Activated CD4-positive, alpha-beta T cell treated with anti-CD3 and anti-CD28 coated beads for 36 hours (primary cell): ENCODE measurements around the gene JMJD4. TPM values are rescaled to one million over a fixed set of nuclear protein-coding genes. Genes with fewer than 3 reads are reported as not detected.

Experiments
- ATAC-seq: fragments of 200-7000 bp; cut with Tn5 transposase; one replicate; pipeline ENCODE4 v1.10.0; 2021; ENCODE audit warnings: mild to moderate bottlenecking, moderate library complexity
- CTCF ChIA-PET: fragments of 350-600 bp; sonication (Branson Sonifier 250); formaldehyde crosslinking; loops from one replicate; lab custom pipeline; 2021; ENCODE audit warnings: antibody characterized with exemption; lab: Charles Lee
- POLR2A ChIA-PET: fragments of 350-600 bp; sonication (Branson Sonifier 250); formaldehyde crosslinking; loops from one replicate; lab custom pipeline; 2021; ENCODE audit warnings: antibody characterized with exemption, inconsistent platforms; lab: Charles Lee
- DNase-seq: peaks from one replicate; pipeline ENCODE4 v3.0.0-alpha.2; 2020
- H3K27ac Mint-ChIP-seq: one replicate; pipeline ENCODE4 v1.8.0; 2021; ENCODE audit warnings: mixed read lengths
- H3K27me3 Mint-ChIP-seq: one replicate; pipeline ENCODE4 v1.8.0; 2021; ENCODE audit warnings: mixed read lengths
- H3K36me3 Mint-ChIP-seq: one replicate; pipeline ENCODE4 v1.8.0; 2021; ENCODE audit warnings: low read depth, mixed read lengths
- H3K4me1 Mint-ChIP-seq: one replicate; pipeline ENCODE4 v1.8.0; 2021; ENCODE audit warnings: mixed read lengths
- H3K4me3 Mint-ChIP-seq: one replicate; pipeline ENCODE4 v1.8.0; 2021; ENCODE audit warnings: mild to moderate bottlenecking, moderate library complexity, mixed read lengths
- H3K9me3 Mint-ChIP-seq: one replicate; pipeline ENCODE4 v1.8.0; 2021; ENCODE audit warnings: low read depth, mixed read lengths
- intact Hi-C, 2 experiments: fragments of 100-400 bp; cut with DNase I in 1 of 2; cut with micrococcal nuclease in 1 of 2; formaldehyde crosslinking; loops; one replicate each; pipeline versions ENCODE4 v1.14.2 to v1.15.1; 2022 to 2024; cut with DNase I, micrococcal nuclease
- total RNA-seq, 2 experiments: library from RNA; stranded (reverse); gene quantifications; one replicate each; pipeline ENCODE4 v1.2.3, GENCODE V29; 2021

The JMJD4 gene
- total RNA-seq, 2 experiments from 2014 or later = 14.4 to 18.1 TPM

DNA sequence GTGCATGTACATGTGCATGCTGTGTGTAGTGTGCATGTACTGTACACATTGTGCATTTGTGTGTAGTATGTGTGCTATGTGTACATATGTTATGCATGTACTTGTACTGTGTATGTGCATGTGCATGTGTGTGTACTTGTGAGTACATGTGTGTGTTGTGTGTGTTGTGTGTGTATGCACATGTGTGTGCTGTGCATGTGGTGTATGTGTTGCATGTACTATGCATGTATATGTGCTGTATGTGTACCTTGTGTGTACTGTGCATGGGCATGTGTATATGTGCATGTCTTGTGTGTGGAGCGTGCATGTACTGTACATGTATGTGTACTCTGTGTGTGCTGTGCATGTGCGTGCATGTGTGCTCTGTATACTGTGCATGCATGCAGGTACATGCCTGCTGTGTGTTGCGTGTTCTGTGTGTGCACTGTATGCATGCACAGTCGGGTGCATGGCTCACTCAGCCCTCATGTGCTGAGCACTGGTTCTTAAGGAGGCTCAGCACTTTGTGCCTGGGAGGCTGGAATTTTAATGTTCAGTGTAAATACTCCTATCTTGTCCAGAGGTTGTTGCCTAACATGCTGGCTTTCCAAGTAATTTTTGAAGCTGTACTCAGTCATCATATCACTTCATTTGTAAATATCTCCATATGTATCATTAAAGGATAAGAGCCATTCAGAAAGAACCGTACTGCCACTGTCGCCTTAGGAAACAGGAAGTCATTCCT, 32.5 kb upstream of the JMJD4 start:
- Mint-ChIP-seq H3K27ac (no peak overlapping the region), H3K36me3 (peaks cover 14% of the 10 kb centered on the region), H3K4me3 (no peak overlapping the region), H3K4me1 (peaks cover 48% of the 10 kb centered on the region), H3K27me3 (no peaks in the 10 kb centered on the region), H3K9me3 (no peaks in the 10 kb centered on the region)
- ChIA-PET POLR2A (no interaction called here), CTCF (no interaction called here)
- intact Hi-C loops = loop anchor here in 1 of 2 experiments (10.0 kb wide), 1 partner anchor 337 kb away; the partner anchor contains the start of genes C1orf35 and MRPL55
- DNase-seq (no peak), ATAC-seq (no peak)

DNA sequence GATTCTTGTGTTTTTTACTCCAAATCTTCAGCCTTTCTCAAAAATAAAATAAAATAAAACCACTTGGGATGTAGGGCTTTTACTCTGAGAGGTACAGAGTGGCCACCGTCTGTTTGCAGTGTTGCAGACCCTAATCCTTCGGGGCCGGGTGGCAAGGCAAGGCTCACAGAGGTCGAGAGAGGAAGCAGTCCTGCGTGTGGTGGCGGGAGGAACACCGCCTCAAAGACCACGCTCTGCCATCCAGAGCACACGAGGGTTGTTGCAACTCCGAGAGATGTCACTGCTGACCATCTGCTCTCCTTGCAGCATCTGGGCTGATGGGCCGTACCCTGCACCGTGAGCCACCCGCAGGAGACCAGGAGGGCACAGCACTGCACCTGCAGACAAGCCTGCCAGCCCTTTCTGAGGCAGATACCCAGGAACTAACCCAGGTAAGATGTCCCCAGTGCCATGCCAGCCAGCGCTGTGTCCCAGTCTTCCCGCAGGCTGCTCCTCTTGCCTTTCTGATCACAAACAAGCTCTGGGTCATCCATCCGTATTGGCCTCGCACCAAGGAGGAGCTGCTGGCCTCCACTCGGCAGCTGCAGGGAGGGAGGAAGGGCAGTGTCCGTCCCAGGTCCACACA, 31.7 kb upstream of the JMJD4 start:
- no peaks in the 10 kb centered on the region for H3K9me3 Mint-ChIP-seq
- no peaks in the 10 kb centered on the region for H3K27me3 Mint-ChIP-seq
- DNase-seq (no peak), ATAC-seq (no peak)
- POLR2A ChIA-PET = no interaction called here
- CTCF ChIA-PET = interaction anchor here (2.1 kb wide), 1 partner anchor 187 kb away, joined by 6 read pairs; no protein-coding TSS in a partner anchor
- H3K27ac Mint-ChIP-seq = peak overlapping the region; percentile 55
- intact Hi-C loops = loop anchor here in 1 of 2 experiments (10.0 kb wide), 1 partner anchor 338 kb away; the partner anchor contains the start of genes C1orf35 and MRPL55
- H3K4me1 Mint-ChIP-seq = peaks cover 52% of the 10 kb centered on the region
- H3K36me3 Mint-ChIP-seq = peaks cover 14% of the 10 kb centered on the region
- peak overlapping the region; percentile 18 for H3K4me3 Mint-ChIP-seq

DNA sequence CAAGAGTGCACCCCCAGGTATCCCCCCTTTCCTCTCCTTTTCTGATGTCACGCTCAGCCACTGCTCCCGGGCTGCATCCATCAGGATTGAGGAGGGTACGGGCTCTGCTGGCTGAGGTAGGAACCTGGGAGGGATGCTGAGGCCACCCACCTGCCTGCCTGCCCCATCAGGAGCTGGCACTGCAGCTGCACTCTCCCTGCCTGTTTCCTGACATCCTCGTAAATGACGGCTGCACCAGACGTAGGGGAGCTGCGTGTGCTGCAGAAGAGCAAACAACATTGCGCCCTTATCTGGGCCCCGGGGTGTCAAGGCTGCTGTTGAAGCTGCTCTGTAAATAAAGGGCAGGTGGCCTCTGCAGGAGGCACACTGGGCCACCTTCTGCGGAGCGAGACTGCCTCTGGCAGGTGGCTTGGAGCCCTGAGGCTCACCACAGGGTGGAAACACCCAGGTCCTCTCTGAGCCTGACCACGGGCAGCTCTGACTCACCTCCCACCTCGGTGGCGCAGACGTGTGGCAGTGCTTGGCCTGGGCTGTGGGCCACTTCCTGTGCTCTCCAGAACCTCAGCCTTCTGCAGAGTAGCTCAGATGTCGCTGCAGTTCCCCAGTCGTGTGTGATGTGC, 31.0 kb upstream of the JMJD4 start:
- DNase-seq (peak; percentile 84), ATAC-seq (peak; percentile 76)
- H3K9me3 Mint-ChIP-seq = no peaks in the 10 kb centered on the region
- peaks cover 21% of the 10 kb centered on the region for H3K36me3 Mint-ChIP-seq
- peak overlapping the region; percentile 55 for H3K27ac Mint-ChIP-seq
- H3K4me3 Mint-ChIP-seq = peak overlapping the region; percentile 18
- ChIA-PET POLR2A (no interaction called here), CTCF (interaction anchor here (0.8 to 2.1 kb wide), 2 partner anchors 187 to 1320 kb away, joined by 3 to 6 read pairs; no protein-coding TSS in a partner anchor)
- H3K27me3 Mint-ChIP-seq = no peaks in the 10 kb centered on the region
- intact Hi-C loops = loop anchor here in 1 of 2 experiments (10.0 kb wide), 1 partner anchor 339 kb away; the partner anchor contains the start of genes C1orf35 and MRPL55
- peaks cover 58% of the 10 kb centered on the region for H3K4me1 Mint-ChIP-seq

DNA sequence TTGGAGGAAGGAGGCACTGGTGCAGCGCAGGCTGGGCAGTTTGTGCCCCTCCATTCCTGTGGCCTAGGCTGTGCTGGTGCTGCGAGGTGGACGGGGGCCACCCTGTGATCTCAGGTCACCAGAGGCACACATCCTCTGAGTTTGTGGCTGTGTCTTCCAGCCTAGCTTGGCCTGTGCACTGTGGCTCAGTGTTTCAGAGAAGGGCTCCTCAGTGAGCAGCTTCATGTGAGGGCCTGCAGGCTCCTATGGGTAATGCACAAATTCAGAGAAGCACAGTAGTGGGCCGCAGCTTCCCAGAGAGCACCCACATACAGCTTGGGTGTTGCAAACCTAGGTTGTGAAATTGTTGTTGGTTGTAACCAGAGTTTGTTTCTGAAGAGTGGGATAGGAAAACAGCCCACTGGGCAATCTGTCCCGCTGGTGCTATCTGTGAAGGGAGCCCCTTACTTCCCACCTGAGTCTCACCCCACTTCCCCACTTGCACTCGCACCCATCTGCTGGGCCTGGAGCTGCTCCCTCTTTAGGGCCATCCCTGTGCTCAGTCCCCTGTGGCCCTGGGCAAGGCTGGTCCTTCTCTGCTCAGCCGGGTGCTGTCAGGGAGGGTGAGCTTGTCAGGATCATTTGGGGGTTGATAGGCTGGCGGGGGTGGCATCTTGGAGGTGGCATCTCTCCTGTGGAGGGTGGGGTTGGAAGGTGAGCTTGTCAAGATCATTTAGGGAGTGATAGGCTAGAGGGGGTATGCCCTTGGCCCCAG, 30.3 kb upstream of the JMJD4 start:
- no peak for DNase-seq
- Mint-ChIP-seq H3K27me3 (no peaks in the 10 kb centered on the region), H3K9me3 (no peaks in the 10 kb centered on the region), H3K27ac (no peak overlapping the region), H3K4me1 (peaks cover 64% of the 10 kb centered on the region), H3K36me3 (peaks cover 25% of the 10 kb centered on the region), H3K4me3 (peak overlapping the region; percentile 18)
- no peak for ATAC-seq
- POLR2A ChIA-PET = no interaction called here
- CTCF ChIA-PET = interaction anchor here (0.8 to 2.1 kb wide), 4 partner anchors 9 to 1319 kb away, joined by 3 to 6 read pairs (median 5); no protein-coding TSS in a partner anchor
- intact Hi-C loops = loop anchor here in 1 of 2 experiments (10.0 kb wide), 1 partner anchor 339 kb away; the partner anchor contains the start of genes C1orf35 and MRPL55

DNA sequence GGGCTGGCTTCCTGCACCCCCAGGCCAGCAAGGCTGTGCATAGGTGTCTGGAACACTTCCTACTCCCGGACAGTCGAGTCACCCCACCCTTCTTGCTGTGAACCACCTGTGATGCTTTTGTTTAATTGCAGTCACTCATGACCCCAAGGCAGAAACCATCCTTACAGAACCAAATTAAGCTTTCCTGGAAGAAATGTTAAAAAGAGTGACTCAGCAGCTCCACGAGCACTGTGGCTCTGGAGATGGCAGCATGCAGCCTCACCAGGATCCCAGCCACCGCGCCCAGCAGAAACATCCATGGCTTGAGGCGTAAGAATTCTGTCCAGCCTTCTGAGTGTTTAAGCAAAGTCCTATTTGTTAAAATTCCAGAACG, 28.9 kb upstream of the JMJD4 start:
- H3K27ac Mint-ChIP-seq = no peak overlapping the region
- peaks cover 75% of the 10 kb centered on the region for H3K4me1 Mint-ChIP-seq
- peaks cover 35% of the 10 kb centered on the region for H3K36me3 Mint-ChIP-seq
- ATAC-seq = no peak
- H3K9me3 Mint-ChIP-seq = no peaks in the 10 kb centered on the region
- H3K27me3 Mint-ChIP-seq = no peaks in the 10 kb centered on the region
- ChIA-PET POLR2A (no interaction called here), CTCF (interaction anchor here (0.8 to 1.6 kb wide), 4 partner anchors 9 to 184 kb away, joined by 3 to 6 read pairs (median 4); partner anchors contain the start of gene WNT9A)
- DNase-seq = no peak
- intact Hi-C loops = loop anchor here in 1 of 2 experiments (10.0 kb wide), 1 partner anchor 341 kb away; the partner anchor contains the start of genes C1orf35 and MRPL55
- H3K4me3 Mint-ChIP-seq = no peak overlapping the region

DNA sequence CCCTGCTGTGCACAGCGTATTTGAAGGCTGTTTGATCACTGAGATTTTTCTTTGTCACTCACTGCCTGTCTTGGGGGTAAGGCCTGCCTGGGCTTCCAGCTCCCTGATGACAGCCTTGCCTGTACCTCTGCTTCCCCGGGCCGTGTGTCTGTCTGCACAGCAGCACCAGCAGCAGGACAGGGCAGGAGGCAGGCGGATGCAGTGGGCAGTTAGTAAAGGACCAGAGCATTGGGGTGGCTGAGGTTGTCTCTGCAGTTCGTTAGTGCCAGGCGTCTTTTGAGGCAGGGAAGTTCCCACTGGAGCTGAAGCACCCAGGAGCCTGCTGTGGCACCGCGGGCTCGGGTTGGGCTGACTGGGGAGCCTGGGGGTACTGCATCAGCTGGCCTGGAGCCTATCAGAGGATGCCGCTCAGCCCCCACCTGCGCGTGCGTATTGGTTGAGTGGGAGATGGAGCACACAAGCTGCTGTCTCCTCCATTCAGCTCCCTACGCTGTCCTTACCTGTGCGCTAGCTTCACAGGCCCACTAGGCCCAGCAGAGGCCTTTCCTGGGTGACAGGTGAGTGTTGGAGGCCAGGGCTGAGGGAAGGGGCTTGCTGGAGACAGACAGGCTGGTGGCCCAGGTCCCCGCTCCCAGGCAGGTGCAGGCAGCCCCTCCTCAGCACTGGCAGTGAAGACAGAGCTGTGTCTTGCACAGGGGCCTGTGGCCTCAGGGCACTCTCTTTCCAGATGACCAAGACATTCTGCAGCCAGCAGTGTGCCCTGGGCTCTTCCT, 28.3 kb upstream of the JMJD4 start:
- no peaks in the 10 kb centered on the region for H3K27me3 Mint-ChIP-seq
- CTCF ChIA-PET = interaction anchor here (0.7 to 1.6 kb wide), 8 partner anchors 10 to 190 kb away, joined by 3 to 7 read pairs (median 5); partner anchors contain the start of gene WNT9A
- intact Hi-C loops = loop anchor here in 1 of 2 experiments (10.0 kb wide), 1 partner anchor 341 kb away; the partner anchor contains the start of genes C1orf35 and MRPL55
- peaks cover 81% of the 10 kb centered on the region for H3K4me1 Mint-ChIP-seq
- H3K9me3 Mint-ChIP-seq = no peaks in the 10 kb centered on the region
- peaks cover 37% of the 10 kb centered on the region for H3K36me3 Mint-ChIP-seq
- no peak overlapping the region for H3K27ac Mint-ChIP-seq
- ATAC-seq (no peak), DNase-seq (no peak)
- POLR2A ChIA-PET = no interaction called here
- no peak overlapping the region for H3K4me3 Mint-ChIP-seq

DNA sequence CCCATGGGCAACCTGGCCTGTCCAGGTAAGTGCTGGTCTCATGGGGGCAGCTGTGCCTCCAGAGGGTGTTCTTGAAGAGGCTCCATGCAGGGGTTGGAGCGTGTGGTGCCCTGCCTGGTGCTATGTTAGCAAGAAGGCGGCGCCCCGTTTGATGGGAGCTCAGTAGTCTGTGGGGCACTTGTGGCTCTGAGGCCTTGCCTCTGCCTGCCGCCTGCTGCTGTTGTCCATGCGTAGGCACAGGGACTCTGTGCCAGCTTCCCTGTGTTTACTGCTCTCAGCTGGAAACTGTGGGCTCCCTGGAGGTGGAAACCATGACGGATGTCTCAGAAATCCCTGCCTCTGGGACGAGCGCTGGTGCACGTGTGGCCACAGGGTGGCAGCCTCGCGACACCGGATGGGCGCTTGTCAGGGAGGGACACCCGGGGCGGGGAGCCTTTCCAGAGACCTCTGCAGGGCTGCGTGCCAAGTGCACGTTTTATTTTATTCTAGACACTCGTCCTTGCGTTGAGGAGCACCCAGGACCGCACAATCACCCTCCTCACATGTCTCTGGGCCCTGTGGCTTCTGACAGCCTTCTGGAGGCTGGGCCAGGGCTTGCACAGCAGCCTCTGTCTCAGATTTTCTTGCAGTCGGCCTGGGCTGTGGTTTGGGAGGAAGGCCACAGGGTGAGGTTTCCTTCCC, 27.3 kb upstream of the JMJD4 start:
- Mint-ChIP-seq H3K36me3 (peaks cover 38% of the 10 kb centered on the region), H3K4me3 (no peak overlapping the region), H3K4me1 (peaks cover 90% of the 10 kb centered on the region), H3K9me3 (no peaks in the 10 kb centered on the region), H3K27ac (peak overlapping the region; percentile 8), H3K27me3 (no peaks in the 10 kb centered on the region)
- intact Hi-C loops = loop anchor here (1.0 to 10.0 kb wide), 7 partner anchors 26 to 342 kb away; partner anchors contain the start of genes C1orf35 (in 1 of the 2), JMJD4 (in 1 of the 2), MRPL55 (in 1 of the 2) and SNAP47 (in 1 of the 2)
- ATAC-seq = peak; percentile 72
- CTCF ChIA-PET = interaction anchor here (0.6 to 2.4 kb wide), 11 partner anchors 9 to 455 kb away, joined by 3 to 10 read pairs (median 4); no protein-coding TSS in a partner anchor
- peak; percentile 93 for DNase-seq
- POLR2A ChIA-PET = interaction anchor here (0.6 to 0.7 kb wide), 2 partner anchors 28 to 37 kb away, joined by 4 to 5 read pairs; no protein-coding TSS in a partner anchor

DNA sequence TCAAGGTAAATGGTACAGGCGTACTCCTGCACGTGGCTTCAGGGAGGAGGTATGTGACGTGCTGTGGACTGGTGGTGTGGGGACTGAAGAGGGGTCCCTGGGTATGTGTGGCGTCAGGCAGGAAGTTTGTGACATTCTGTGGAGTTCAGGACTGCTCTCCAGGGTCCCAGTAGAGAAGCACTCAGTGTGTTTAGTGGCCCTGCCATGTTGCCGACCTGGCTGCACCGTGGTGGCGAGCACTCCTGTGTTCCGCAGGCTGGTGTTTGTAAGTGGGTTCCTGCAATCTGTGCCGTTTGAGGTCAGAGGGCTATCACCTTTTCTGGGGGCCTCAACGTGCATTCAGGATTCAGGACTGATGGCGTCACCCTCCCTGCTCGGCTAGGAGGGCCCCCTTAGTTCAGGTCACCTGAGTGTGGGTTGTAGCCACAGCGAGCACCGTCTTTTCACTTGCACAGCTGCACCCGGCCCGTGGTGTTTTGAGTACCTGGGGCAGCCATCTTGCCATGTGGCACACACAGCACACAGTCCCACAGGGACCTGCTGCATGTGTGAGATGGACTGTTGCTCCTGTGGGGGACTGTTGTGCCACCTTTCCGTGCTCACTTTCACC, 26.6 kb upstream of the JMJD4 start:
- no peak for DNase-seq
- peaks cover 90% of the 10 kb centered on the region for H3K4me1 Mint-ChIP-seq
- ATAC-seq = no peak
- peaks cover 34% of the 10 kb centered on the region for H3K36me3 Mint-ChIP-seq
- no peaks in the 10 kb centered on the region for H3K9me3 Mint-ChIP-seq
- H3K27me3 Mint-ChIP-seq = no peaks in the 10 kb centered on the region
- intact Hi-C loops = loop anchor here (1.0 to 10.0 kb wide), 7 partner anchors 26 to 343 kb away; partner anchors contain the start of genes C1orf35 (in 1 of the 2), JMJD4 (in 1 of the 2), MRPL55 (in 1 of the 2) and SNAP47 (in 1 of the 2)
- ChIA-PET CTCF (interaction anchor here (0.6 to 2.4 kb wide), 7 partner anchors 8 to 456 kb away, joined by 3 to 10 read pairs (median 4); no protein-coding TSS in a partner anchor), POLR2A (no interaction called here)
- peak overlapping the region; percentile 8 for H3K27ac Mint-ChIP-seq
- H3K4me3 Mint-ChIP-seq = no peak overlapping the region

DNA sequence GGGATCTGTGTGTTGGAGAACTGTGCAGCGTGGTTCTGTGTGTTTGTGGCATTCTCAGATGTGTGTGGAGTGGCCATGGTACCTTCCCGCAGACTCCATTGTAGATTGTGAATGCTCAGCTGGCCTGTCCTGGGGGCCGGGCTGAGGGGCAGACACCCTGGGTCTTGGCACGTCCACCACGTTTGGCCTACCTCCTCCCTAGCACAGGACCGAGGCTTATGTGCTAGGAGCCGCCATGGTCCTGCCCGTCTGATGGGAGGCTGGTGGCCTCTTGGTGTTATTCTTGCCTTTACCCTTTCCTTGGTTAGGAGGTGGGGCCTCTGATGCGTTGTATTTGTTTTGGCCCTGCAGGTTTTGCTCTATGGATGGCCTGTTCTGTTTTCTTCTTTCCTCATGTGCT, 25.3 kb upstream of the JMJD4 start:
- Mint-ChIP-seq H3K27ac (peak overlapping the region; percentile 21), H3K4me1 (peaks cover 83% of the 10 kb centered on the region), H3K4me3 (no peak overlapping the region), H3K36me3 (peaks cover 39% of the 10 kb centered on the region), H3K9me3 (no peaks in the 10 kb centered on the region), H3K27me3 (no peaks in the 10 kb centered on the region)
- ChIA-PET CTCF (interaction anchor here (0.8 to 2.4 kb wide), 3 partner anchors 154 to 193 kb away, joined by 3 to 10 read pairs (median 3); no protein-coding TSS in a partner anchor), POLR2A (no interaction called here)
- no peak for ATAC-seq
- DNase-seq = no peak
- intact Hi-C loops = loop anchor here in 1 of 2 experiments (10.0 kb wide), 1 partner anchor 344 kb away; the partner anchor contains the start of genes C1orf35 and MRPL55
